ENCODE measurements around the gene ANKLE1. TPM values are rescaled to one million over a fixed set of nuclear protein-coding genes. Genes with fewer than 3 reads are reported as not detected.
A peak's percentile ranks its signal among the peaks of the same experiment; 100 is the strongest.

Gene ANKLE1
- total RNA-seq, 4 donors from 2014 or later = under 0.01 to 3.0 (median 0.88) TPM

DNA sequence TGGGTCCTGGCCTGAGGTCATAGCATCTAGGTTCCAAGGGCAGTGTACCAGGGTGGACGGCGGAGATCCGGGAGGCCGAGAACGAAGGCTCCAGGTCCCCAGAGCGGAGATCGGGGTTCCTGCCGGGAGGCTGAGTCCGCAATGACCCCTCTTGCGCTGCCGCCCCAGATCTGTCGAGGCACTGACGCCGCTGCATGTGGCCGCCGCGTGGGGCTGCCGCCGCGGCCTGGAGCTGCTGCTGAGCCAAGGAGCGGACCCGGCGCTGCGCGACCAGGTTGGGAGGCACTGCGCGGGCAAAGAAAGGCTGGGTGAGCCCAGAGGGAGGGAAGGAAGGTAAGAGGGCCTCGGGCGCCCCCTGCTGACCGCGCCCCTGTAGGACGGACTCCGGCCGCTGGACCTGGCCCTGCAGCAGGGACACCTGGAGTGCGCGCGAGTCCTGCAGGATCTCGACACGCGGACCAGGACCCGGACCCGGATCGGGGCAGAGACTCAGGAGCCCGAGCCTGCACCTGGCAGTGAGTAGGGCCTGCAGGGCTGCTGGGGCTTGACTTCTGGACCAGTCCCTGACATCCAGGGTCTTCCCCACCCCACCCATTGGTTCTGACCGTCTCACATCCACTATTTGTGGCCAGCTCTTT, 906 bp downstream of the ANKLE1 start:
- H3K27me3 ChIP-seq = peaks cover 0 to 29% (median 12%) of the 10 kb centered on the region in 4 donors
- H3K4me3 ChIP-seq = peak overlapping the region; percentile 35 to 57 (median 48)
- peaks cover 14 to 20% (median 18%) of the 10 kb centered on the region in 4 donors for H3K4me1 ChIP-seq
- TF ChIP-seq, protein P1, sequence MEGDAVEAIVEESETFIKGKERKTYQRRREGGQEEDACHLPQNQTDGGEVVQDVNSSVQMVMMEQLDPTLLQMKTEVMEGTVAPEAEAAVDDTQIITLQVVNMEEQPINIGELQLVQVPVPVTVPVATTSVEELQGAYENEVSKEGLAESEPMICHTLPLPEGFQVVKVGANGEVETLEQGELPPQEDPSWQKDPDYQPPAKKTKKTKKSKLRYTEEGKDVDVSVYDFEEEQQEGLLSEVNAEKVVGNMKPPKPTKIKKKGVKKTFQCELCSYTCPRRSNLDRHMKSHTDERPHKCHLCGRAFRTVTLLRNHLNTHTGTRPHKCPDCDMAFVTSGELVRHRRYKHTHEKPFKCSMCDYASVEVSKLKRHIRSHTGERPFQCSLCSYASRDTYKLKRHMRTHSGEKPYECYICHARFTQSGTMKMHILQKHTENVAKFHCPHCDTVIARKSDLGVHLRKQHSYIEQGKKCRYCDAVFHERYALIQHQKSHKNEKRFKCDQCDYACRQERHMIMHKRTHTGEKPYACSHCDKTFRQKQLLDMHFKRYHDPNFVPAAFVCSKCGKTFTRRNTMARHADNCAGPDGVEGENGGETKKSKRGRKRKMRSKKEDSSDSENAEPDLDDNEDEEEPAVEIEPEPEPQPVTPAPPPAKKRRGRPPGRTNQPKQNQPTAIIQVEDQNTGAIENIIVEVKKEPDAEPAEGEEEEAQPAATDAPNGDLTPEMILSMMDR (IDR thresholded peaks at IDR 0.05) = peak; percentile 91 to 96 (median 95)
- TF ChIP-seq EP300 (IDR thresholded peaks at IDR 0.05) (no peak), POLR2AphosphoS5 (IDR thresholded peaks at IDR 0.05) (peak in 1 of 2 donors; percentile 34), POLR2A (IDR thresholded peaks at IDR 0.05; ENCODE audit: low read depth) (no peak)
- H3K36me3 ChIP-seq = peaks cover 6 to 24% (median 17%) of the 10 kb centered on the region in 4 donors
- peak; percentile 96 for DNase-seq (ENCODE audit: extremely low spot score)
- no peak overlapping the region for H3K27ac ChIP-seq (replicated peaks in 1 of 4)
- WGBS = 11% methylated on average over 14 of the region's 45 CpGs
- intact Hi-C loops (cut with DNase I) = loop anchor here (1.0 to 2.0 kb wide), 2 partner anchors 77 to 216 kb away; no protein-coding TSS in a partner anchor
- H3K9me3 ChIP-seq = no peaks in the 10 kb centered on the region

DNA sequence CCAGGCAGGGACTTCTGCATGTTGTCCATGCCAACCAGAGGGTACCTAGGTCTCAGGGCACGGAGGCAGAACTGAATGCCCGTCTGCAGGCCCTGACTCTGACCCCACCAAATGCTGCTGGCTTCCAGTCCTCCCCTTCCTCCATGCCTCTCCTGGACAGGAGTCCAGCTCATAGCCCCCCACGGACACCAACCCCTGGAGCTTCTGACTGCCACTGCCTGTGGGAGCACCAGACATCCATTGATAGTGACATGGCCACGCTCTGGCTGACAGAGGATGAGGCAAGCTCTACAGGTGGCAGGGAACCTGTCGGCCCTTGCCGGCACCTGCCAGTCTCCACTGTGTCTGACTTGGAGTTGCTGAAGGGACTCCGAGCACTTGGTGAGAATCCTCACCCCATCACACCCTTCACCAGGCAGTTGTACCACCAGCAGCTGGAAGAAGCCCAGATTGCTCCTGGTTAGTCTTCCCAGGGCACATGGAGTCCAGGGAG, 1.8 kb downstream of the ANKLE1 start:
- no peak for TF ChIP-seq EP300 (IDR thresholded peaks at IDR 0.05)
- TF ChIP-seq POLR2A (IDR thresholded peaks at IDR 0.05; ENCODE audit: low read depth) = no peak
- no peak for TF ChIP-seq POLR2AphosphoS5 (IDR thresholded peaks at IDR 0.05)
- TF ChIP-seq, protein P1 (IDR thresholded peaks at IDR 0.05) = no peak
- DNase-seq (ENCODE audit: extremely low spot score) = no peak
- Histone ChIP-seq H3K4me1 (peaks cover 14 to 20% (median 18%) of the 10 kb centered on the region in 4 donors), H3K4me3 (no peak overlapping the region), H3K36me3 (peaks cover 4 to 15% (median 8%) of the 10 kb centered on the region in 4 donors), H3K9me3 (no peaks in the 10 kb centered on the region), H3K27me3 (peaks cover 0 to 29% (median 12%) of the 10 kb centered on the region in 4 donors), H3K27ac (replicated peaks in 1 of 4) (no peak overlapping the region)
- intact Hi-C loops (cut with DNase I) = loop anchor here (2.0 kb wide), 1 partner anchor 217 kb away; no protein-coding TSS in a partner anchor
- WGBS = 93% methylated on average over 6 of the region's 7 CpGs

DNA sequence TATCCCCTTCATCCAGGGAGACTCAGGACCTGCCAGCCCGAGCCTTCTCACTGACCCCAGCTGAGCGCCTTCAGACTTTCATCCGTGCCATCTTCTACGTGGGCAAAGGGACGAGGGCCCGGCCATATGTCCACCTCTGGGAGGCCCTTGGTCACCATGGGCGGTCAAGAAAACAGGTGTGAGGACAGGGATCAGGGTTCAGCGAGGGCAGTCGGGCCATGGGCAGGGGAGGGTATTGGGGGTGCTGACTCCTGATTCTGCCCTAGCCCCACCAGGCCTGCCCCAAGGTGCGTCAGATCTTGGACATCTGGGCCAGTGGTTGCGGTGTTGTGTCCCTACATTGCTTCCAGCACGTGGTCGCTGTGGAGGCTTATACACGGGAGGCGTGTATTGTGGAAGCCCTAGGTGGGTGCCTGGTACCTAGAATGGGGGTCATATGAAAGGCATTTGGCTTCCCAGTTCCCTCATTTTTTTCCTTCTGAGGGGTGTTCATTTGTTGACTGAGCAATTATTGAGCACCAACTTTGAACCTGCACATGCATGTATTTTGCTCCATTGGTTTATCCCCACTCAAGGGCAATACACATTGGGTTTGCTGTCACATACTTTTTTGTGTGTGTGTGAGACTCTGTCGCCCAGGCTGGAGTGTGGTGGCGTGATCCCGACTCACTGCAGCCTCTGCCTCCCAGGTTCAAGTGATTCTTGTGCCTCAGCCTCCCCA, 3.9 kb downstream of the ANKLE1 start:
- DNase-seq (ENCODE audit: extremely low spot score) = no peak
- H3K36me3 ChIP-seq = no peaks in the 10 kb centered on the region
- WGBS = 88% methylated on average over 18 of the region's 18 CpGs
- H3K4me1 ChIP-seq = peaks cover 14 to 30% (median 24%) of the 10 kb centered on the region in 4 donors
- H3K27me3 ChIP-seq = peaks cover 0 to 28% (median 12%) of the 10 kb centered on the region in 4 donors
- intact Hi-C loops (cut with DNase I) = no loop called here
- TF ChIP-seq POLR2AphosphoS5 (IDR thresholded peaks at IDR 0.05) (no peak), EP300 (IDR thresholded peaks at IDR 0.05) (no peak), POLR2A (IDR thresholded peaks at IDR 0.05; ENCODE audit: low read depth) (no peak)
- TF ChIP-seq, protein P1 (IDR thresholded peaks at IDR 0.05) = no peak
- no peaks in the 10 kb centered on the region for H3K9me3 ChIP-seq
- no peak overlapping the region for H3K4me3 ChIP-seq
- H3K27ac ChIP-seq (replicated peaks in 1 of 4) = no peak overlapping the region

DNA sequence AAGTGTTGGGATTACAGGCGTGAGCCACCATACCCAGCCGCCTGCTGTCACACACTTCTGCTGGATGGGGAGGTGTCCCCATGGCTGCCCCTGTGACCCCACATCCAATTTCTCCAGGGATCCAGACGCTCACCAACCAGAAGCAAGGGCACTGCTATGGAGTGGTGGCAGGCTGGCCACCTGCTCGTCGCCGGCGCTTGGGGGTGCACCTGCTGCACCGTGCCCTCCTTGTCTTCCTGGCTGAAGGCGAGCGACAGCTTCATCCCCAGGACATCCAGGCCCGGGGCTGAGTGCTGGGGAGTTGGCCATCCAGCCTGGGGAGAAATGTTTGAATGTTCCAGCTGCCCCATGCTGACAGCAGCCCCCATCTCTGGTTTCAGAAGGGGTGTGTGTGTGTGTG, 4.6 kb downstream of the ANKLE1 start:
- Histone ChIP-seq H3K36me3 (no peaks in the 10 kb centered on the region), H3K27ac (replicated peaks in 1 of 4) (no peak overlapping the region), H3K4me1 (peaks cover 14 to 27% (median 23%) of the 10 kb centered on the region in 4 donors), H3K27me3 (peaks cover 0 to 21% (median 12%) of the 10 kb centered on the region in 4 donors), H3K4me3 (no peak overlapping the region), H3K9me3 (no peaks in the 10 kb centered on the region)
- intact Hi-C loops (cut with DNase I) = no loop called here
- DNase-seq (ENCODE audit: extremely low spot score) = no peak
- 91% methylated on average over 4 of the region's 11 CpGs for WGBS
- TF ChIP-seq, protein P1 (IDR thresholded peaks at IDR 0.05) = no peak
